Measurements from ENCODE around the gene SLC38A11.
"Not testable (repeated sequence)": the region's sequence is repeated elsewhere in the genome, so short reads cannot be mapped to it uniquely, and the experiment has no call there.

SLC38A11 gene

DNA sequence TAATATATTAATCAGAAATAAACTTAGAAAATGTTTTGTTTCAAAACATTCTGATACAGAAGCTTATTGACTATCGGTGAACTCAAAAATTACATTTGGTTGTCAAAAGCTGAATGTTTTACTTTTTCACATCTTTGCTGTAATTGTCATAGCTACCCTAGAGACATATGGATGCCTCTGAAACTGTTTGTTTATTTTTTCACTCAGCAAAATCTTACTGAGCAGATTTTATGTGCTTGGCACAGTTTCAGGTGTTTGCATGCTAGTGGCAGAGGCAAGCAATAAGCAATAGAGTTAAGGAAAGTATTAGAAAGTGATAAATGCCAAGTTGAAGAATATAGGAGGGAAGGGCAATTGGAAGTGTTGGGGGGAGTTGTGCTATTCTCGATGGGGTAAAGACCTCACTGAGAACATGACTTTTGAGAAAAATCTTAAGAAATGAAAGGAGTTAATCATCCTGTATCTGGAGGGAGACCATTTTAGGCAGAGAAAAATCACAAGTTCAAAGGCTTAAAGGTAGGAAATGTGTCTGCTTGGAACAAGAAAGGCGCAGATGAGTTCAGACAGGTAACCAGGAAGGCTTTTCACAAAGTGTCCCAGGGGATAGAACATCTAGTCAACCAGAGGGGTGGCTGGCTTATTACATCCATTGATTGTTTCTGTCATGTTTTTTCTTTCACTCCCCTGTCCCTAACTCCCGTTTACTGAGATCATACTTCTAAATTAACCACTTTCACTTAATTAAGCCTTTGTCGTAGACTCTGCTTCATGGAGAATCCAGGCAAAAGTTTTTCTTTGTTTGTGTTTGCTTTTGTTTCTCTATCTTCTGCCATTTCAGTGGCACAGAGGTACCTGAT is 86.5 kb downstream of the SLC38A11 start:
- peaks cover 9% of the 10 kb centered on the region for H3K27me3 Mint-ChIP-seq (ENCODE audit: low read depth)
- no peak for DNase-seq (ENCODE audit: low spot score)
- H3K9me3 Mint-ChIP-seq, result no peaks in the 10 kb centered on the region
- no peaks in the 10 kb centered on the region for H3K36me3 Mint-ChIP-seq (ENCODE audit: low read depth)
- H3K4me3 Mint-ChIP-seq, result no peak overlapping the region
- no peaks in the 10 kb centered on the region for H3K4me1 Mint-ChIP-seq (ENCODE audit: low read depth)
- H3K27ac Mint-ChIP-seq, result no peak overlapping the region

DNA sequence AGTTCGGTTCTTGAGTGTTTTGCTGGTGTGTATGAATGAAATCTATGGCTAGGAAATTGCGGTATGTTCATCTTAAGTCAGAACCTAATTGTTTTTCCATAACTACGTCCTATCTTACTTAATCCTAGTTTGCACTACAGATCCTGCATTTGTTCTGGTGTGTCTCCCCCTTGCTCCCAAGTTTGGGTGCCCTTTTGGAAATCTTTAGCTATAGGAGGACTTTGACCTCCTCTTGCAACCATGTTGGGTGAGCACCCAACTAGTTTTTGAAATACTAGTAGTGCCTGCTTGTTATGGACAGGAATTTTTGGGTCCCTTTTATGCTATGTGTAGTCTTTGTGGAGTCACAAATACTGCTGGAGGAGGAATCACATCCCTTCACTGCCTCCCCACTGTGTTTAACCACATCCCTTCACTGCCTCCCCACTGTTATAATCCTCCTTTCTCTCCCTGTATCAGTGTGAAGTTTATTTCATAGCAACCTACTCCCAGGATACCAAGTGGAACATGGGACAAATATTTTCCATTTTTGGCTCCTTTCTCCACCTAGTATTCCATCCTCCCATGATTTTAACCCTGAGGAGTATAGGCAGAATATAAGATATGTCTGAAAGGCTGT is 87.4 kb downstream of the SLC38A11 start:
- Mint-ChIP-seq H3K4me3 (no peak overlapping the region), H3K9me3 (no peaks in the 10 kb centered on the region), H3K36me3 (ENCODE audit: low read depth) (no peaks in the 10 kb centered on the region), H3K27ac (no peak overlapping the region), H3K27me3 (ENCODE audit: low read depth) (peaks cover 12% of the 10 kb centered on the region), H3K4me1 (ENCODE audit: low read depth) (no peaks in the 10 kb centered on the region)
- no peak for DNase-seq (ENCODE audit: low spot score)

DNA sequence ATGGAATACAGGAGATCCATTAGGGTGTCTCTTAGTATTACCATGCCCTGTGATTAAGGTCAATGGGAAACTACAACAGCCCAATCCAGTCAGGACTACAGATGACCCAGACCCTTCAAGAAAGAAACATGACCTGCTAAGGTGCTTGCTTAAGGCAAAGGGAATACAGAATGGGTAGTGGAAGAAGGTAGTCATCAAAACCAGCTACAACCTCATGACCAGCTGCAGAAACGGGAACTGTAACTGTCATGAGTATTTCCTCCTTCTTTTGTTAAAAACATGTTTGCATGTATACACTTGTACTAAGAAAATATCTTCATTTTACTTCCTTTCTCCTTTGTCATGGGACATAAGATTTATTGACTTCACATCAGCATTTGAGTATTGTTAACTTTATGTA is 88.9 kb downstream of the SLC38A11 start:
- H3K27me3 Mint-ChIP-seq (ENCODE audit: low read depth), result peaks cover 12% of the 10 kb centered on the region
- H3K4me3 Mint-ChIP-seq; H3K27ac Mint-ChIP-seq; H3K9me3 Mint-ChIP-seq; H3K36me3 Mint-ChIP-seq (ENCODE audit: low read depth); H3K4me1 Mint-ChIP-seq (ENCODE audit: low read depth); DNase-seq (ENCODE audit: low spot score): not testable (repeated sequence)

DNA sequence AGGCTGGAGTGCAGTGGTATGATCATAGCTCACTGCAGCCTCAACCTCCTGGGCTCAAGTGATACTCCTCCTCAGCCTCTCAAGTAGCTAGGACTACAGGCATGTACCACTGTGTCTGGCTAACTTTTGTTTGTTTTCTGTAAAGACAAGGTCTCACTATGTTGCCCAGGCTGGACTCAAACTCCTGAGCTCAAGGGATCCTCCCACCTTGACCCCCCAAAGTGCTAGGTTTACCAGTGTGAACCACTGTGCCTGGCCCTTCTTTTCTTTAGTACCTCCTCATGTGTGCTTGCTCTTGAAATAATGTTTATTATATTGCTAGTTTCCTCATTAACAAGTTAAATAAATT is 94.7 kb downstream of the SLC38A11 start:
- Mint-ChIP-seq H3K9me3 (no peaks in the 10 kb centered on the region), H3K4me1 (ENCODE audit: low read depth) (no peaks in the 10 kb centered on the region), H3K27me3 (ENCODE audit: low read depth) (peaks cover 10% of the 10 kb centered on the region), H3K27ac (no peak overlapping the region), H3K36me3 (ENCODE audit: low read depth) (no peaks in the 10 kb centered on the region), H3K4me3 (no peak overlapping the region)
- DNase-seq (ENCODE audit: low spot score), result no peak

DNA sequence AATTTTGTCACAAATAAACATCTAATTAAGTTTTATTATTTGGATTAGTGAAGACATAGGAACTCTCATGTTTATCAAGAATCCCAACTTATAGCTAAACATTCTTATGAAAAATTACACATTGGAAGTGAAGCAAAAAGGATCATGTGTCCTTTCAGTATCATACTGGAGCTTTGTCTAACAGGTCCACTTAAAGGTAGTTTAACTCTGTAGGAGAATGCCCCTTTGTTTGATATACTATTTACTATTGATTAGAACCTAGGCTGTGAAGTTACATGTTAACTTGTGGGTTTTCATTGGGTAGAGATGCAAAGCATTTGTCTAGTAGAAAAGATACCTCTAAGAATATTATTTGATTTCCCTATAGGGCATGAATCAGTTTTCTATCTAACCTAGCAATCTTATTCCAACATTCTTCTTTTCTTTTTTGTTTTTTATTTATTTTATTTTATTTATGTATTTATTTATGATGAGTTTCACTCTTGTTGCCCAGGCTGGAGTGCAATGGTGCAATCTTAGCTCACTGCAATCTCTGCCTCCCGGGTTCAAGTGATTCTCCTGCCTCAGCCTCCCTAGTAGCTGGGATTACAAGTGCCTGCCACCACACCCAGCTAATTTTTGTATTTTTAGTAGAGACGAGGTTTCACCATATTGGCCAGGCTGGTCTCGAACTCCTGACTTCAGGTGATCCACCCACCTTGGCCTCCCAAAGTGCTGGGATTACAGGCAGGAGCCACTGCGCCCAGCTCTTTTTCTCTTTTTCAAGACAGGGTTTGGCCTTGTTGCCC is 95.2 kb downstream of the SLC38A11 start:
- H3K9me3 Mint-ChIP-seq; H3K36me3 Mint-ChIP-seq (ENCODE audit: low read depth); H3K4me3 Mint-ChIP-seq; DNase-seq (ENCODE audit: low spot score); H3K4me1 Mint-ChIP-seq (ENCODE audit: low read depth); H3K27ac Mint-ChIP-seq: not testable (repeated sequence)
- peaks cover 10% of the 10 kb centered on the region for H3K27me3 Mint-ChIP-seq (ENCODE audit: low read depth)

DNA sequence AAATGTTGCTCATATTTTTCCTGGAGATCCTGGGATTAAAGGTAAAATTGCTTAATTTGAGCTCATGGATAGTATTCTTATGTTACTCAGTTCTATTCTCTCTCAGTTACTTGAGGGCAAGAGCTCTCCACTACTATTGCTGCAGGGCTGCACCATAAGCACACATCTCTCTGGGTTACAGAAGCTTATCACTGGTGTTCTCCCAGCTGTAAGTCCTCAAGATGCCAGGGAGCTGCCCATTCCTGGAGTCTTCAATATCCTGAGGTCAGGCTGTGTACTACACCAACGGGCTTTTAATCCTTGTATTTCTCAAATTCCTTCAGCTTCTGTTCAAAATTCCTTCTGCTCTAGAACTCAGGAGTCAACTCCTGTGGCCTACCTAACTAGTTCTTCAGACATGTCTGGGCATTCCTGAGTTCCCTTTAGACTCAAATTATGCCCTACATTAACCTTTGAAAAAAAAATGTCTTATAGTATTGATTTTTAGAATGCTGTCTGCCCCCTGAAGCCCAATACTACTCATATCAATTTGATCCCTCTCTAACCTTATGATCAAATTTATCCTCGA is 96.0 kb downstream of the SLC38A11 start:
- Mint-ChIP-seq H3K4me1 (ENCODE audit: low read depth) (no peaks in the 10 kb centered on the region), H3K4me3 (no peak overlapping the region), H3K9me3 (no peaks in the 10 kb centered on the region), H3K27ac (no peak overlapping the region), H3K27me3 (ENCODE audit: low read depth) (peaks cover 7% of the 10 kb centered on the region), H3K36me3 (ENCODE audit: low read depth) (no peaks in the 10 kb centered on the region)
- DNase-seq (ENCODE audit: low spot score), result no peak

DNA sequence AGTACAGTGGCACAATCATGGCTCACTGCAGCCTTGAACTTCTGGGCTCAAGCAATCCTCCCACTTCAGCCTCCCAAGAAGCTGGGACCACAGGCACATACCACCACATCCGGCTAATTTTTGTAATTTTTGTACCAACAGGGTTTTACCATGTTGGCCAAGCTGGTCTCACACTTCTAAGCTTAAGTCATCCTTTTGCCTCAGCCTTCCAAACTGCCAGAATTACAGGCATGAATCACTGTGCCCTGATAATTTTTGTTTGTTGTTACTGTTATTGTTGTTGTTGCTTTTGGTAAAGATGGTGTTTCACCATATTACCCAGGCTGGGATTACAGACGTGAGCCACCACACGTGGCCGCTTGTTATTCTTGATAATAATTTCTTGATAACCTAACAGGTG is 103.2 kb downstream of the SLC38A11 start:
- DNase-seq (ENCODE audit: low spot score), result no peak
- H3K9me3 Mint-ChIP-seq, result no peaks in the 10 kb centered on the region
- no peak overlapping the region for H3K4me3 Mint-ChIP-seq
- H3K36me3 Mint-ChIP-seq (ENCODE audit: low read depth), result no peaks in the 10 kb centered on the region
- peaks cover 21% of the 10 kb centered on the region for H3K27me3 Mint-ChIP-seq (ENCODE audit: low read depth)
- H3K27ac Mint-ChIP-seq, result no peak overlapping the region
- no peaks in the 10 kb centered on the region for H3K4me1 Mint-ChIP-seq (ENCODE audit: low read depth)

DNA sequence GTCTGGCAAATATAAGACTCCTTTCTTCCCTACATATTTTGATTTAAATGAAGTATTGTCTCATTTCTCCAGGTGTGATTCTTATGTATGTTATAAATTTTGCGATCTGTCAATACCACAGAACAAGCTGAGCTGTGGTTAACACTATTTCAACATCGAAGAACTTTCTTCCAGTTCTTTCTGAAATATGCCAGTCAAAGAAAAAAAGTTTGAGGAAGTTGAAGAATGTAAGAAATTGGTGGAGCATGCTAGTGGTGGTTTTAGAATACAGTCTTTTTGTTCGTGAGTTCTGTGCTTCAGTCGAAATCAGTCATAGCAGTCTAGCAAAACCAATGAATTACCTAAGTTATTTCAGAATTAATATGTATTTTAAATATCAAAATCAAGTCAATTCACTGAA is 105.1 kb downstream of the SLC38A11 start:
- Mint-ChIP-seq H3K9me3 (no peaks in the 10 kb centered on the region), H3K4me3 (no peak overlapping the region), H3K27me3 (ENCODE audit: low read depth) (peaks cover 21% of the 10 kb centered on the region), H3K36me3 (ENCODE audit: low read depth) (no peaks in the 10 kb centered on the region), H3K27ac (no peak overlapping the region), H3K4me1 (ENCODE audit: low read depth) (no peaks in the 10 kb centered on the region)
- DNase-seq (ENCODE audit: low spot score), result no peak

DNA sequence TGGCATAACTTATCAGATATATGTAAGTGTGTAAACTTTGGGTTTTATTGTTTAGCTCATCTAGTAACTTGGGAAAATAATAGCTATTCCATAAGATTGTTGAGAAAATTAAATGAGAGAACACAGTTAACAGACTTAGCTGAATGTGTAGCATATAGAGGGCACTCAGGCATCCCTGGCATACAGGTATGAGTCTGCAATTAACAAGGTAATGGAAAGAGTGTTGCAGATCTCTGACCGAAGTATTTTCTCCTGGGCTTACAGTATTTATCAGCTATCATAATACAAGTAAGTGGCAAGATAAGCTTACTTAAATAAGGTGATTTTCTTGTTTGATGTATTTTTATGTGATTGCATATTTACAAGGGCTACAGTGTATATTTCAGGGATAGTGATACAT is 105.8 kb downstream of the SLC38A11 start:
- Mint-ChIP-seq H3K9me3 (no peaks in the 10 kb centered on the region), H3K36me3 (ENCODE audit: low read depth) (no peaks in the 10 kb centered on the region), H3K27ac (no peak overlapping the region), H3K27me3 (ENCODE audit: low read depth) (peaks cover 25% of the 10 kb centered on the region), H3K4me1 (ENCODE audit: low read depth) (no peaks in the 10 kb centered on the region), H3K4me3 (no peak overlapping the region)
- DNase-seq (ENCODE audit: low spot score), result no peak

DNA sequence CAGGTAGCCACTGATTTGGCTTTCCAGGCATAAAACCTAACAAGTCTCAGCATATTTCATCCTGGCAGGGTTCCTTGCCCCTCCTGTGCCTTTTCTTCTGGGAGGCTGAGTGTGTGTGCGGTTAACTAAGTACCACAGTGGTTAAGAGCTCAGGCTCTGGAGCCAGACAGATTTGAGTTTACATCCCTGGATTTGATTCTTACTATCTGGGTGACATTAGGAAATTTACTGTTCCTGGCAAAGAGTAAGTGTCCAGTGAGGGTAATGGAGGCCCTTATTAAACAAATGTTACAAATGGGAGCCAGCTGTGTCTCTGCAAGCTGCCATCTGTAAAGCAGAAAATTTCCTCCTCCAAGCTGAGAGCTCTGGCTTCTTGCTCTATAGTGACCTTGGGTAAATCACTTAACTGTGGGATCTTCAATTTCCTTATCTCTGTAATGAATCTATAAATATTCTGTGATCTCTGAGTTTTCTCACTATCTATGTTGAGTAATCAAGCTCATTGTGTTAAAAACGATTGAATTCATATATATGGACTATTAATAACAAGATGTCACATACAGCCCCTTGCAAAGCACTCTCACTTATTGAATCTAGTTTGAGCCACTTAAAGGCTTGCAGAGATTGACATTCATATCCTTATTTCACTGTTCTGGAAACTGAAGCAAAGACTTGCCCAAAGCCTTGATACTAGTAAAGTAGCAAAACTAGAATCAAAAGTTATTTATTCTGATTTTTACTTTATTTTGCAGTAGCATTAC is 107.2 kb downstream of the SLC38A11 start:
- no peak overlapping the region for H3K4me3 Mint-ChIP-seq
- DNase-seq (ENCODE audit: low spot score), result no peak
- H3K4me1 Mint-ChIP-seq (ENCODE audit: low read depth), result no peaks in the 10 kb centered on the region
- no peak overlapping the region for H3K27ac Mint-ChIP-seq
- peaks cover 31% of the 10 kb centered on the region for H3K27me3 Mint-ChIP-seq (ENCODE audit: low read depth)
- no peaks in the 10 kb centered on the region for H3K36me3 Mint-ChIP-seq (ENCODE audit: low read depth)
- H3K9me3 Mint-ChIP-seq, result no peaks in the 10 kb centered on the region

DNA sequence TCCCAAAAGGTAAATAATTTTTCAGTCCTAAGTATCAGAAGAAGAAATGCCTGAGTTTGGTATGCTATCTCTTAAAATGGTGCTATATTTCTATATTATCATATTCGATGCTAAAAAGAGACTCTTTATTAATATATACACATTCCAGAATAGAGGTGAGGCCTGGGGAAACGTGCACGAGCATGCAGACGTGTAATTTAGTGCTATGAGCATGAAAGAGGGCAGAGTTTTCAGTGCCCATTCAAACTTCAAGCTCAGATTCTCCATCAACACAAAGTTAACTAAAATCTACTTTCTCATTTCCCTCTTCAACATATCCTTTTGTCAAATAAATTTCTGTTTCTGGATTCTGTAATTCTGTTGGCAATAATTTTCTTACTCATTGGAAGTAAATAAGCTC is 108.0 kb downstream of the SLC38A11 start:
- Mint-ChIP-seq H3K36me3 (ENCODE audit: low read depth) (no peaks in the 10 kb centered on the region), H3K4me1 (ENCODE audit: low read depth) (no peaks in the 10 kb centered on the region), H3K27me3 (ENCODE audit: low read depth) (peaks cover 32% of the 10 kb centered on the region), H3K27ac (no peak overlapping the region), H3K4me3 (no peak overlapping the region), H3K9me3 (no peaks in the 10 kb centered on the region)
- no peak for DNase-seq (ENCODE audit: low spot score)

DNA sequence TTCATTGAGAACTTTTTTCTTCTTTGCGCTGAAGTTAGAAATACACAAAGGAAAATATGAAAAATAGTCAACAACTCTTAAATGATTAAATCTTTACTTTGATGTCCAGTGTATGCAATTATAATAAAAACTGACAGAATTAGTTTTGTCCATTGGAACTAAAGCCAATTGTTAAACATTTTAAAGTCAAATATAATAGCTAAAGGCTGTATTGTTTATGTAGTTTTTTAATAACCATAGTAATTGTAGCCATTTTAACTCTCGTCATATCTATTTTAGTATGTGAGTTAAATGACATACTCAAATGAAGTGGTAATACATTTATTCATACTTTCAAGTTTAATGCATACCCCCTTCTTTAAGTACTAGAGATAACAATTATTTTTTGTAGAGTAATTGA is 109.0 kb downstream of the SLC38A11 start:
- H3K36me3 Mint-ChIP-seq (ENCODE audit: low read depth), result no peaks in the 10 kb centered on the region
- peaks cover 36% of the 10 kb centered on the region for H3K27me3 Mint-ChIP-seq (ENCODE audit: low read depth)
- H3K4me3 Mint-ChIP-seq, result no peak overlapping the region
- no peaks in the 10 kb centered on the region for H3K4me1 Mint-ChIP-seq (ENCODE audit: low read depth)
- H3K9me3 Mint-ChIP-seq, result no peaks in the 10 kb centered on the region
- DNase-seq (ENCODE audit: low spot score), result no peak
- H3K27ac Mint-ChIP-seq, result no peak overlapping the region

Measured in T-helper 2 cell treated with Interferon-gamma antibody and Interleukin-4, amounts not matched to agents 5 μg/mL and 100 μg/mL, for 36 hours (primary cell).